IMR-90 (cell line): ENCODE results near the gene USPL1.

Source experiments
- BHLHE40 ChIP-seq: fragments of 150-350 bp; IDR thresholded peaks from 2 replicates; pipeline ENCODE4 v1.6.1; 2016; ENCODE audit warnings: mild to moderate bottlenecking, low read depth, low read length
- CEBPB ChIP-seq: IDR thresholded peaks from 2 replicates; pipeline ENCODE4 v1.6.1; 2012; ENCODE audit warnings: low read depth, low read length, improper control_type of control experiment
- CHD1 ChIP-seq: IDR thresholded peaks from 2 replicates; pipeline ENCODE4 v1.6.1; 2012; ENCODE audit warnings: low read depth, low read length, improper control_type of control experiment
- FOS ChIP-seq: fragments of 150-350 bp; IDR thresholded peaks from 2 replicates; pipeline ENCODE4 v1.6.1; 2016; ENCODE audit warnings: low read depth, low read length
- MAFK ChIP-seq: IDR thresholded peaks from 2 replicates; pipeline ENCODE4 v1.6.1; 2012; ENCODE audit warnings: low read depth, low read length, improper control_type of control experiment
- MXI1 ChIP-seq: IDR thresholded peaks from 2 replicates; pipeline ENCODE4 v1.6.1; 2012; ENCODE audit warnings: low read depth, mild to moderate bottlenecking, low read length, moderate library complexity, borderline replicate concordance
- NFE2L2 ChIP-seq: fragments of 150-350 bp; IDR thresholded peaks from 2 replicates; pipeline ENCODE4 v1.6.1; 2016; ENCODE audit warnings: low read depth, mild to moderate bottlenecking, low read length
- POLR2A ChIP-seq: IDR thresholded peaks from 2 replicates; pipeline ENCODE4 v1.6.1; 2012; ENCODE audit warnings: mild to moderate bottlenecking, low read depth, low read length
- RAD21 ChIP-seq: IDR thresholded peaks from 2 replicates; pipeline ENCODE4 v1.6.1; 2012; ENCODE audit warnings: low read length, improper control_type of control experiment
- RCOR1 ChIP-seq: IDR thresholded peaks from 2 replicates; pipeline ENCODE4 v1.6.1; 2012; ENCODE audit warnings: mild to moderate bottlenecking, low read length, improper control_type of control experiment; ENCODE audit not compliant: insufficient replicate concordance
- SMC3 ChIP-seq: fragments of 150-350 bp; IDR thresholded peaks from 2 replicates; pipeline ENCODE4 v1.6.1; 2016; ENCODE audit warnings: low read depth, mild to moderate bottlenecking, antibody characterized with exemption, low read length, moderate library complexity
- TF ChIP-seq, protein P1 (sequence below): conservative IDR thresholded peaks from 2 replicates; pipeline ENCODE4 v1.5.1; 2012; ENCODE audit warnings: mild to moderate bottlenecking, low read depth, low read length, improper control_type of control experiment
- TF ChIP-seq, protein P2 (sequence below): fragments of 150-350 bp; IDR thresholded peaks from 2 replicates; pipeline ENCODE4 v1.6.1; 2017; ENCODE audit warnings: mild to moderate bottlenecking, antibody characterized with exemption, low read length, low read depth

DNA sequence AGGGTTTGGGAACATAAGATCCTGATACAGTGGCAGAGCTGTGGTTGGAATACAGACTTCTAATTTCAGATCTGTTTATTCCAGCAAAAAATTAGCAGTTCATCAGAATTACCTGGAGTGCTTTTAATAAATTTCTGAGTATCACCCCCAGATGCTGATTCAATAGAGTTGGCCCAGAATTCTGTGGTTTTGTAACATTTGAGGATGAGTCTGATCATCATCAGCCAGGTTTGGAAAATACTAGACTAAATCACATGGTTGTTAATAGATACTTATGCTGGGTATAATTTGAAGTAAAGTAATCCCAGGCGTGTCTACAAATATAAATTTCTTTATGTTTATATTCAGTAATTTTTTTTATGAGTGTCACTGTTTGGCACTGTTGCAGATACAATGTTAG, 4.8 kb downstream of the USPL1 start:
- TF ChIP-seq FOS: no peak
- TF ChIP-seq, protein P1, sequence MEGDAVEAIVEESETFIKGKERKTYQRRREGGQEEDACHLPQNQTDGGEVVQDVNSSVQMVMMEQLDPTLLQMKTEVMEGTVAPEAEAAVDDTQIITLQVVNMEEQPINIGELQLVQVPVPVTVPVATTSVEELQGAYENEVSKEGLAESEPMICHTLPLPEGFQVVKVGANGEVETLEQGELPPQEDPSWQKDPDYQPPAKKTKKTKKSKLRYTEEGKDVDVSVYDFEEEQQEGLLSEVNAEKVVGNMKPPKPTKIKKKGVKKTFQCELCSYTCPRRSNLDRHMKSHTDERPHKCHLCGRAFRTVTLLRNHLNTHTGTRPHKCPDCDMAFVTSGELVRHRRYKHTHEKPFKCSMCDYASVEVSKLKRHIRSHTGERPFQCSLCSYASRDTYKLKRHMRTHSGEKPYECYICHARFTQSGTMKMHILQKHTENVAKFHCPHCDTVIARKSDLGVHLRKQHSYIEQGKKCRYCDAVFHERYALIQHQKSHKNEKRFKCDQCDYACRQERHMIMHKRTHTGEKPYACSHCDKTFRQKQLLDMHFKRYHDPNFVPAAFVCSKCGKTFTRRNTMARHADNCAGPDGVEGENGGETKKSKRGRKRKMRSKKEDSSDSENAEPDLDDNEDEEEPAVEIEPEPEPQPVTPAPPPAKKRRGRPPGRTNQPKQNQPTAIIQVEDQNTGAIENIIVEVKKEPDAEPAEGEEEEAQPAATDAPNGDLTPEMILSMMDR: no peak
- no peak for TF ChIP-seq POLR2A
- no peak for TF ChIP-seq SMC3
- no peak for TF ChIP-seq RAD21
- TF ChIP-seq CHD1: no peak
- no peak for TF ChIP-seq MXI1
- no peak for TF ChIP-seq RCOR1
- no peak for TF ChIP-seq MAFK
- TF ChIP-seq NFE2L2: no peak
- TF ChIP-seq, protein P2, sequence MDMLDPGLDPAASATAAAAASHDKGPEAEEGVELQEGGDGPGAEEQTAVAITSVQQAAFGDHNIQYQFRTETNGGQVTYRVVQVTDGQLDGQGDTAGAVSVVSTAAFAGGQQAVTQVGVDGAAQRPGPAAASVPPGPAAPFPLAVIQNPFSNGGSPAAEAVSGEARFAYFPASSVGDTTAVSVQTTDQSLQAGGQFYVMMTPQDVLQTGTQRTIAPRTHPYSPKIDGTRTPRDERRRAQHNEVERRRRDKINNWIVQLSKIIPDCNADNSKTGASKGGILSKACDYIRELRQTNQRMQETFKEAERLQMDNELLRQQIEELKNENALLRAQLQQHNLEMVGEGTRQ: no peak
- no peak for TF ChIP-seq CEBPB
- no peak for TF ChIP-seq BHLHE40
